Natural killer cell (primary cell): ENCODE measurements around the gene GRIN3B. TPM values are rescaled to one million over a fixed set of nuclear protein-coding genes. Genes with fewer than 3 reads are reported as not detected.

Source experiments
- ATAC-seq, 3 donors: fragments of 150-1000 bp in 2 of 3; fragments of 200-7000 bp in 1 of 3; cut with Tn5 transposase; 1 replicate in 1 of 3; 2 replicates in 2 of 3; pipeline ENCODE4 v1.10.0; 2021; ENCODE audit warnings: mild to moderate bottlenecking in 2 of 3, moderate library complexity in 2 of 3
- DNase-seq, 2 donors: peaks; one replicate each; pipeline versions ENCODE4 v3.0.0 to v3.0.0-alpha.2; 2013 to 2021; ENCODE audit warnings: mixed read lengths in 1 of 2
- H3K27ac ChIP-seq: one replicate; pipeline ENCODE4 v1.5.1; 2013; ENCODE audit warnings: mild to moderate bottlenecking, low read length
- H3K27me3 ChIP-seq: one replicate; pipeline ENCODE4 v1.6.1; 2013; ENCODE audit warnings: low read length; ENCODE audit not compliant: control insufficient read depth, insufficient read depth
- H3K36me3 ChIP-seq: one replicate; pipeline ENCODE4 v1.6.1; 2013; ENCODE audit warnings: low read length; ENCODE audit not compliant: control insufficient read depth, insufficient read depth
- H3K4me1 ChIP-seq: one replicate; pipeline ENCODE4 v1.6.1; 2013; ENCODE audit warnings: low read length; ENCODE audit not compliant: control insufficient read depth, insufficient read depth
- H3K4me3 ChIP-seq: one replicate; pipeline ENCODE4 v1.5.1; 2013; ENCODE audit warnings: low read length
- H3K9me3 ChIP-seq: one replicate; pipeline ENCODE4 v1.6.1; 2013; ENCODE audit warnings: low read length; ENCODE audit not compliant: control insufficient read depth, insufficient read depth
- H3K27ac Mint-ChIP-seq, 2 donors: one replicate each; pipeline ENCODE4 v1.8.0; 2022; ENCODE audit warnings: mild to moderate bottlenecking in 2 of 2, mixed read lengths in 2 of 2, moderate library complexity in 1 of 2
- H3K27me3 Mint-ChIP-seq, 2 donors: one replicate each; pipeline ENCODE4 v1.8.0; 2022; ENCODE audit warnings: low read depth in 2 of 2, mixed read lengths in 2 of 2
- H3K36me3 Mint-ChIP-seq: one replicate; pipeline ENCODE4 v1.8.0; 2022; ENCODE audit warnings: mixed read lengths
- H3K4me1 Mint-ChIP-seq, 2 donors: one replicate each; pipeline ENCODE4 v1.8.0; 2022; ENCODE audit warnings: mixed read lengths in 2 of 2
- H3K4me3 Mint-ChIP-seq: one replicate; pipeline ENCODE4 v1.8.0; 2022; ENCODE audit warnings: mild to moderate bottlenecking, moderate library complexity, mixed read lengths
- H3K9me3 Mint-ChIP-seq, 2 donors: one replicate each; pipeline ENCODE4 v1.8.0; 2022; ENCODE audit warnings: mixed read lengths in 2 of 2
- CTCF ChIP-seq: fragments of 200-600 bp; IDR thresholded peaks from one replicate; pipeline ENCODE4 v1.8.0; 2022; ENCODE audit warnings: antibody characterized with exemption
- WGBS: methylation state at CpG from one replicate; pipeline ENCODE4 v1.1.7; 2013; ENCODE audit warnings: missing lambda C conversion rate; ENCODE audit not compliant: insufficient coverage; 5-methylcytosine and 5-hydroxymethylcytosine counted together
- intact Hi-C: fragments of 100-400 bp; cut with micrococcal nuclease; formaldehyde crosslinking; loops from one replicate; pipeline ENCODE4 v1.14.2; 2022
- total RNA-seq, 4 donors: library from RNA; stranded (reverse); fragments of 120-200 nt in 1 of 4; gene quantifications; one replicate each; pipeline versions ENCODE4 v1.2.3 to v1.2.4, GENCODE V29; 2013 to 2022

Gene GRIN3B
- total RNA-seq, 3 donors from 2014 or later (not counting 1 experiment from before 2014, with no cell fraction given) = 0.09 to 0.15 TPM; not detected in 1

GRCh38 chr19:988081-988480 lies 12.1 kb upstream of the GRIN3B start:
- Histone ChIP-seq H3K36me3 (peaks cover 16% of the 10 kb centered on the region), H3K27me3 (no peaks in the 10 kb centered on the region), H3K4me1 (peaks cover 35% of the 10 kb centered on the region), H3K4me3 (no peak overlapping the region), H3K9me3 (no peaks in the 10 kb centered on the region), H3K27ac (no peak overlapping the region)
- Mint-ChIP-seq H3K4me3 (no peak overlapping the region), H3K9me3 (no peaks in the 10 kb centered on the region), H3K4me1 (peaks cover 13 to 22% of the 10 kb centered on the region in 2 donors), H3K36me3 (no peaks in the 10 kb centered on the region), H3K27ac (no peak overlapping the region), H3K27me3 (no peaks in the 10 kb centered on the region)
- no peak for ATAC-seq
- DNase-seq = no peak
- intact Hi-C loops = loop anchor here (10.0 kb wide), 1 partner anchor 213 kb away; no protein-coding TSS in a partner anchor
- 81% methylated on average over 14 of the region's 14 CpGs for WGBS
- no peak for TF ChIP-seq CTCF

DNA sequence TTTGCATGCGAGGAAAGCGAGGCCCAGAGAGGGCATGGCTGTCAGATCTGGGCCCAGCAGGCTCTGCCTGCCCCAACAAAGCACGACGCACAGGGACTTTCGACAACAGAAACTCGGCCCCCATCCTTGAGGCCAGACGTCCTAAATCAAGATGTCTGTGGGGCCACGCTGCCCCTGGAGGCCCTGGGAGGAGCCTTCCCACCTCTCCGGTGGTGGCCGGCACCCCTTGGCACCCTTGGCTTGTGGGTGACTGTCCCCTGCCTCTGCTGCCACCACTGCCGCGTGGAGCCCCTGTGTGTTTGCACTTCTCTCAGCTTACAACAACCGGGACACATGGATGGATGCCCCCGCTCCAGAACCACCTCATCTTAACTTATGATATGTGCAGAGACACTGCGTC lies 11.7 kb upstream of the GRIN3B start:
- intact Hi-C loops = loop anchor here (10.0 kb wide), 1 partner anchor 214 kb away; no protein-coding TSS in a partner anchor
- Histone ChIP-seq H3K27me3 (no peaks in the 10 kb centered on the region), H3K27ac (no peak overlapping the region), H3K4me3 (no peak overlapping the region), H3K9me3 (no peaks in the 10 kb centered on the region), H3K36me3 (peaks cover 16% of the 10 kb centered on the region), H3K4me1 (peaks cover 31% of the 10 kb centered on the region)
- no peak for DNase-seq
- no peak for ATAC-seq
- H3K36me3 Mint-ChIP-seq = no peaks in the 10 kb centered on the region
- H3K27ac Mint-ChIP-seq = peak overlapping the region in 1 of 2 donors; percentile 47
- no peak overlapping the region for H3K4me3 Mint-ChIP-seq
- H3K4me1 Mint-ChIP-seq = peaks cover 13 to 22% of the 10 kb centered on the region in 2 donors
- TF ChIP-seq CTCF = no peak
- WGBS = 92% methylated on average over 15 of the region's 15 CpGs
- H3K27me3 Mint-ChIP-seq = no peaks in the 10 kb centered on the region
- no peaks in the 10 kb centered on the region for H3K9me3 Mint-ChIP-seq

DNA sequence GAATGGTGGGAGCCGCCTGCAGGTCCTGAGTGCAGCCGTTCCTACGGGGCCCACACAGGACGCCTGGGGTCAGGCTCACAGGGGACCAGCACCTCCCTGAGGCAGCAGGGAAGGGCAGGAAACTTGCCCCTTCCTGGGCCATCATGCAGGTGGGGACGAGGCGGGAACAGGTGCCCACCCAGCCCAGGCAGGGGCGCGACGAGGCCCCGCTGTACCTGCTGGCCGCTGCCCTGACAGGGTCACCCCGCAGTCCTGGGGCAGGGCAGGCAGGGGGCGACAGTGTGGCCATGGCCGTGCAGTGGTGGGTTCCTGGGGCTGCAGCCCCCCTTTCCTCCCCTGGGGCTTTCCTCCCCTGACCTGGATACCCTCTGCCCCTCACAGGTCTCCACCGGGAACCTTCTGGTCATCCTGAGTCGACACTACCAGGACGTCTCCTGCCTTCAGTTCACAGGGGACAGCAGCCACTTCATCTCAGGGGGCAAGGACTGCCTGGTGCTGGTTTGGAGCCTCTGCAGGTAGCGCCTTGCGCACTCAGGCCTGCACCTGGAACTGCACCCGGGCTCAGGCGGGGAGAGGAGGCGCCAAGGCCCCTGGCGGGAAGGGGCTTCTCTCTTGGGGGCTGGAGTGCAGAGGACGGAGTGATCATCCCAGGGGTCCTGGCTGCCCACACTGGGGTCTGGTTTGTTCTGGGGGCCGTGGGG lies 10.7 kb upstream of the GRIN3B start:
- DNase-seq = peak in 1 of 2 donors; percentile 20
- H3K36me3 Mint-ChIP-seq = no peaks in the 10 kb centered on the region
- H3K27me3 ChIP-seq = no peaks in the 10 kb centered on the region
- H3K27ac Mint-ChIP-seq = peak overlapping the region in 1 of 2 donors; percentile 47
- ATAC-seq = no peak
- peaks cover 16% of the 10 kb centered on the region for H3K36me3 ChIP-seq
- no peak for TF ChIP-seq CTCF
- 82% methylated on average over 25 of the region's 25 CpGs for WGBS
- H3K4me3 Mint-ChIP-seq = no peak overlapping the region
- H3K4me3 ChIP-seq = no peak overlapping the region
- no peak overlapping the region for H3K27ac ChIP-seq
- intact Hi-C loops = loop anchor here (10.0 kb wide), 1 partner anchor 215 kb away; no protein-coding TSS in a partner anchor
- H3K9me3 Mint-ChIP-seq = no peaks in the 10 kb centered on the region
- H3K4me1 ChIP-seq = peaks cover 24% of the 10 kb centered on the region
- H3K4me1 Mint-ChIP-seq = peaks cover 8 to 17% of the 10 kb centered on the region in 2 donors
- no peaks in the 10 kb centered on the region for H3K9me3 ChIP-seq
- no peaks in the 10 kb centered on the region for H3K27me3 Mint-ChIP-seq
